DMS53 (cell line): Measurements from ENCODE around the gene MEGF8.

Experiments used
- DNase-seq: peaks from one replicate; lab custom pipeline; 2025; lab: John Stamatoyannopoulos, UW

MEGF8 gene

DNA sequence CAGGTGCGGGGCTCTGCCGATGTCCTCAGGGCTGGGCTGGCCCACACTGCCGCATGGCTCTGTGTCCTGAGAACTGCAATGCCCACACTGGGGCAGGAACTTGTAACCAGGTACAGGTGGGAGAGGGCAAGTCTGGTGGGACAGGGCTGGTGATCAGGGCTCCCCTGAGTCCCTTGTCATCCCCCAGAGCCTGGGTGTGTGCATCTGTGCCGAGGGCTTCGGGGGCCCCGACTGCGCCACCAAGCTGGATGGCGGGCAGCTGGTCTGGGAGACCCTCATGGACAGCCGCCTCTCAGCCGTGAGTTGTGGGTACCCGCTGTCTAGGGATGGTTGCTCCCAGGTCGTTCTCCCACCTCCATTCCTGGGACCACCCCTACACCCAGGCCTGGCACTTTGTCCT is 30.5 kb downstream of the MEGF8 start:
- DNase-seq: no peak

- DNase-seq: no peak
Observed at GRCh38 chr19:42356686-42357085, 31.3 kb downstream of the MEGF8 start.

GRCh38 chr19:42357290-42357689 is 31.9 kb downstream of the MEGF8 start:
- DNase-seq: no peak

GRCh38 chr19:42360787-42361544 is 35.5 kb downstream of the MEGF8 start:
- no peak for DNase-seq

DNA sequence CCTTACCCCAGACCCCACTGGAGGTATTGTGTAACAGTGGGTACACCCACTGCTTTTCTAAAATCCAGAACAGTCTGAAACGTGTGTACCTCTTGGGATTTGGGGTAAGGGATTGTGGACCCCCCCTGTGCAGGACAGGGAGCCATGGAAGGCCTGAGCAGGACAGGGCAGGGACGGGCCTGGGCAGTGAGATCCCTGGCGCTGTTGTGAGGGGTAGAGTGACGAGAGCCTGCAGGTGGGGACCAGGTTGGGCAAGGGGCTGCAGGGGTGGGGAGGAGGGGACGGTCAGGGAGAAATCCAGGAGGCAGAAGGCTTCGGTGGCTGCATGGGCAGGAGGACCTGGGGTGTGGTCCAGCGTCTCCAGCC is 36.1 kb downstream of the MEGF8 start:
- DNase-seq: no peak

DNA sequence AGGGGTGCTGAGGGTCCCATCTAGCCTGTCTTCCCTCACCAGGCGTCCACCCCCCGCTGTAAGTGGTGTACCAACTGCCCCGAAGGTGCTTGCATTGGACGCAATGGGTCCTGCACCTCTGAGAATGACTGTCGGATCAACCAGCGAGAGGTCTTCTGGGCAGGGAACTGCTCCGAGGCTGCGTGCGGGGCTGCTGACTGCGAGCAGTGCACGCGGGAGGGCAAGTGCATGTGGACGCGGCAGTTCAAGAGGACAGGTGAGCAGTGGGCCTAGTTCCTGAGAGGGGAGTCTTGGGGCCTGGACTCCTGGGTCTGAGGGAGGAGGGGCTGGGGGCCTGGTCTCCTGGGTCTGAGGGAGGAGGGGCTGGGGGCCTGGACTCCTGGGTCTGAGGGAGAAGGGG is 36.9 kb downstream of the MEGF8 start:
- DNase-seq: no peak

DNA sequence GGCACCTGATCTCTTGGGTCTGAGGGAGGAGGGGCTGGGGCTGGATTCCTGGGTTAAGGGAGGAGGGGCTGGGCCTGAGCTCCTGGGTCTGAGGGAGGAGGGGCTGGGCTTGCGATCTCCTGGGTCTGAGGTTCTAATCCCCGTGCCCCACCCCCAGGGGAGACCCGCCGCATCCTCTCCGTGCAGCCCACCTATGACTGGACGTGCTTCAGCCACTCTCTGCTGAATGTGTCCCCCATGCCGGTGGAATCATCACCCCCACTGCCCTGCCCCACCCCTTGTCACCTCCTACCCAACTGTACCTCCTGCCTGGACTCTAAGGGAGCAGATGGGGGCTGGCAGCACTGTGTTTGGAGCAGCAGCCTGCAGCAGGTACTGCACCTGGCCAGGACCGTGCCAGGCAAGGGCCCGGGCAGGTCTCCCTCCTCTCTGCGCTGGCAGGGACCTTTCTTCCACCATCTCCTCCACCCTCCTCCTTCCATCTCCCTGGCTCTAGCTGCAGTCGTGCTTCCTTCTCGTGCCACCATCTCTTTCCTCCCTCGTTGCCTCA is 37.5 kb downstream of the MEGF8 start:
- DNase-seq: no peak

GRCh38 chr19:42363614-42364346 is 38.3 kb downstream of the MEGF8 start:
- DNase-seq: peak; percentile 55

GRCh38 chr19:42366673-42367072 is 41.2 kb downstream of the MEGF8 start:
- DNase-seq: no peak

DNA sequence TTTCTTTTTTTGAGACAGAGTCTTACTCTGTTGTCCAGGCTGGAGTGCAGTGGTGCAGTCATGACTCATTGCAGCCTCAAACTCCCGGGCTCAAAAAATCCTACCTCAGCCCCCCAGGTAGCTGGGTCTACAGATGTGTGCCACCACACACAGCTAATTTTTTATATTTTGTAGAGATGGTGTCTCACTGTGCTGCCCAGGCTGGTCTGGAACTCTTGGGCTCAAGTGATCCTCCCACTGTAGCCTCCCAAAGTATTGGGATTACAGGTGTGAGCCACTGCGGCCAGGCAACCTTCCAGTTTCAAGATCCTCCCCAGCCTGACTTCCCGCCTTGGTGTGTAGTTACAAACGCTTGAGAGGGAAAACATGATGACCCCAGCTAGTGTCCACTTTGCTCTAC is 42.5 kb downstream of the MEGF8 start:
- no peak for DNase-seq

DNA sequence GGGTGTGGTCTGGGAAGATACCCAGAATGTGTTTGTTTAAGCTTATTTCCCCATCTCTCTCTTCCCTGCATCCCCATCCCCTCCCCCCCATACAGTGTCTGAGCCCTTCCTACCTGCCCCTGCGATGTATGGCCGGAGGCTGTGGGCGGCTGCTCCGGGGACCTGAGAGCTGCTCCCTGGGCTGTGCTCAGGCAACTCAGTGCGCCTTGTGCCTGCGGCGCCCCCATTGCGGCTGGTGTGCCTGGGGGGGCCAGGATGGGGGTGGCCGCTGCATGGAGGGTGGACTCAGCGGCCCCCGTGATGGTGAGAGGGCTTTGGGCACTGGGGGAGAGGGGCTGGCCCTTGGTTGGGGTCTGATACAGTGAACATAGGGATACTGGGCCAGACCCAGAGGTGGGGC is 42.9 kb downstream of the MEGF8 start:
- no peak for DNase-seq

DNA sequence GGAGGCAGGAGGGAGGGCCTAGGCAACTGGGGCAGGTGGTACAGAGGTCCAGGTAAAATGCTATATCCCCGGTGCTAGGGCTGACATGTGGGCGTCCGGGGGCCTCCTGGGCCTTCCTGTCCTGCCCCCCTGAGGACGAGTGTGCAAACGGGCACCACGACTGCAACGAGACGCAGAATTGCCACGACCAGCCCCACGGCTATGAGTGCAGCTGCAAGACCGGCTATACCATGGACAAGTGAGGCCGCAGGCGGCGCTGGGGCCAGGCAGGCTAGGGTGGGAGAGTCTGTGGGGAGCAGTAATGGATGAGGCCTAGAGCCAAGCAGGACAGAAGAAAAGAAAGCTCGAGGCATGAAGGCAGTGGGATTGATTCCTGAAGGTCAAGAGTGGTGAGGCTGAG is 43.3 kb downstream of the MEGF8 start:
- no peak for DNase-seq

DNA sequence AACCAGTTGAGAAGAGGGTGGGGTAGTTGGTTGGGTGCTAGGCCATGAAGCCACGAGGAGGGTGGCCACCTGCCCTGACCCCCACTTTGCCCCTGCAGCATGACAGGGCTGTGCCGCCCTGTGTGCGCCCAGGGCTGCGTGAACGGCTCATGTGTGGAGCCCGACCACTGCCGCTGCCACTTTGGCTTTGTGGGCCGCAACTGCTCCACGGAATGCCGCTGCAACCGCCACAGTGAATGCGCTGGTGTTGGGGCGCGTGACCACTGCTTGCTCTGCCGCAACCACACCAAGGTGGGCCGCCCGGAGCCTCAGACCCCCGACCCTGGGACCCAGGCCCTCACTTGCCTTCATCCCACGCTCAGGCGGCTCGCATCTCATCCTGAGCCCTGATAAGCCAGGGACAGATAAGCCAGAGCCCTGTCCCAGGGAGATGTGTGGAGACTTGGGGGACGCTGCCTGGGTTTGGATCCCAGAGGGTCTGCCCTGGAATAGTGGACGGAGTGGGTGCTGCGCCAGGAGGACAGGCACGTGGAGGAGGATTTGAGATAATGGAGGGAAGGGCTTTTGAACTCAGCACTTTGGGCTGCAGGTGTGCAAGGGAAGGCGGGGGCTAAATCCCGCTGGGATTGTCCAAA is 44.1 kb downstream of the MEGF8 start:
- DNase-seq: no peak

GRCh38 chr19:42370068-42370520 is 44.7 kb downstream of the MEGF8 start:
- peak; percentile 27 for DNase-seq

DNA sequence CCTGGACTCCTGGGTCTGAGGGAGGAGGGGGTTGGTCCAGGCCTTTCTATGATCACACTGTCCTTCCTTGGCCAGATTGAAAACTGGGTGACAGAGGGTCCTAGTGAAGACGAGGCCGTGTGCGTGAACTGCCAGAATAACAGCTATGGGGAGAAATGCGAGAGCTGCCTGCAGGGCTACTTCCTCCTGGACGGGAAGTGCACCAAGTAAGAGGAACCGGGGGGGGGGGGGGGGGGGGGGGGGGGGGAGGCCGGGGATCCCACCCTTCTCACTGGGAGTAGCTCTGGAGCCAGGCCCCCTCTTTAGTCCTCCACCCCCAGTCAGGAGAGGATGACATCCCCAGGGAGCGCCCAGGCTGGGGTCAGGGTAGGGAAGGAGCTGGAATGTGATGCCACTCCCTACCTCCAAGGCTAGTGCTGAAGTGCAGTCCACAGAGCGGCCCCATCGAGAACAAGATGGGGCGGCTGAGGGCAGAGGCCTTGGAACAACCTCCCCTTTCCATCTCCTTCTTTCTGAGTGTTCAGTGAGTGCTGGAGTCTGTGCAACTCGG is 45.3 kb downstream of the MEGF8 start:
- DNase-seq: no peak

DNA sequence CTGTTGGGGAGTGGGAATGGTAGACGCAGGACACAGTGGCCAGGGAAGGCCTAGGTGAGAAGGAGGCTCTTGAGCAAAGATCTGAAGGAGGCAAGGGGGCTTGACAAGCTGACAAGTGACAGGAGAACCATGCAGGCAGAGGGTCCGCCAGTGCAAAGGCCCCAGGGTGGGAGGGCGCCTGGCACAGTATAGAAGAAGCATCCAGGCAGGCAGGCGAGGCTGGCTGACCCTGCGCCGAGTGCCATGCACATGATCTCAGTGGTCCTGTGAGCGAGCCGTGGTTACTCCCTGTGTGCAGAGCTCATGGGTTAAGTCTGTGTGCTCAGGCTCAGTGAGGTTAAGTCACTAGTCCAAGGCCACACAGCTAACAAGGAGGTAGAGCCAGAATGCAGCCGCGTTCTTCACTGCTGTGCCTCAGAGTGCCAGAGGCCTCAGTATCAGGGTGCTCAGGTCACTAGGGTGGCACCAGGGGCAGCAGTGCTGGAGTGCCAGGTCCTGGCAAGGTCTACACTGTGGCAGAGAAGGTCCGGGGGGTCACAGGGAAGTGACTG is 49.5 kb downstream of the MEGF8 start:
- DNase-seq: no peak

DNA sequence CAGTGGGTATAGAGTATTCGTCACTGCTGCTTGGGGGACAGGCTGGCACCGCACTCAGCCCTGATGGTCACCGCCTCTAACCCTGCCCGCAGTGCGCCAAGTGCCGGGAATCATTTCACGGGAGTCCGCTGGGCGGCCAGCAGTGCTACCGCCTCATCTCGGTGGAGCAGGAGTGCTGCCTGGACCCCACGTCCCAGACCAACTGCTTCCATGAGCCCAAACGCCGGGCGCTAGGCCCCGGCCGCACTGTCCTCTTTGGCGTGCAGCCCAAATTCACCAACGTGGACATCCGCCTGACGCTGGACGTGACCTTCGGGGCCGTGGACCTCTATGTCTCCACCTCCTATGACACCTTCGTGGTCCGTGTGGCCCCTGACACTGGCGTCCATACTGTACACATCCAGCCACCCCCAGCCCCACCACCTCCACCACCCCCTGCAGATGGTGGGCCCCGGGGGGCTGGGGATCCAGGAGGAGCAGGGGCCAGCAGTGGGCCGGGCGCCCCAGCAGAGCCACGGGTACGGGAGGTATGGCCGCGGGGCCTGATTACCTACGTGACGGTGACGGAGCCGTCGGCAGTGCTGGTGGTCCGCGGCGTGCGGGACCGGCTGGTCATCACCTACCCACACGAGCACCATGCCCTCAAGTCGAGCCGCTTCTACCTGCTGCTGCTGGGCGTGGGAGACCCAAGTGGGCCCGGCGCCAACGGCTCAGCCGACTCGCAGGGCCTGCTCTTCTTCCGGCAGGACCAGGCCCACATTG is 50.2 kb downstream of the MEGF8 start:
- no peak for DNase-seq

DNA sequence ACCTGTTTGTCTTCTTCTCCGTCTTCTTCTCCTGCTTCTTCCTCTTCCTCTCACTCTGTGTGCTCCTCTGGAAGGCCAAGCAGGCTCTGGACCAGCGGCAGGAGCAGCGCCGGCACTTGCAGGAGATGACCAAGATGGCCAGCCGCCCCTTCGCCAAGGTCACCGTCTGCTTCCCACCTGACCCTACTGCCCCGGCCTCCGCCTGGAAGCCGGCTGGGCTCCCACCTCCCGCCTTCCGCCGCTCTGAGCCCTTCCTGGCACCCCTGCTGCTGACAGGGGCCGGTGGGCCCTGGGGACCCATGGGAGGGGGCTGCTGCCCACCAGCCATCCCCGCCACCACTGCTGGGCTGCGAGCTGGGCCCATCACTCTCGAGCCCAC is 50.7 kb downstream of the MEGF8 start:
- no peak for DNase-seq

DNA sequence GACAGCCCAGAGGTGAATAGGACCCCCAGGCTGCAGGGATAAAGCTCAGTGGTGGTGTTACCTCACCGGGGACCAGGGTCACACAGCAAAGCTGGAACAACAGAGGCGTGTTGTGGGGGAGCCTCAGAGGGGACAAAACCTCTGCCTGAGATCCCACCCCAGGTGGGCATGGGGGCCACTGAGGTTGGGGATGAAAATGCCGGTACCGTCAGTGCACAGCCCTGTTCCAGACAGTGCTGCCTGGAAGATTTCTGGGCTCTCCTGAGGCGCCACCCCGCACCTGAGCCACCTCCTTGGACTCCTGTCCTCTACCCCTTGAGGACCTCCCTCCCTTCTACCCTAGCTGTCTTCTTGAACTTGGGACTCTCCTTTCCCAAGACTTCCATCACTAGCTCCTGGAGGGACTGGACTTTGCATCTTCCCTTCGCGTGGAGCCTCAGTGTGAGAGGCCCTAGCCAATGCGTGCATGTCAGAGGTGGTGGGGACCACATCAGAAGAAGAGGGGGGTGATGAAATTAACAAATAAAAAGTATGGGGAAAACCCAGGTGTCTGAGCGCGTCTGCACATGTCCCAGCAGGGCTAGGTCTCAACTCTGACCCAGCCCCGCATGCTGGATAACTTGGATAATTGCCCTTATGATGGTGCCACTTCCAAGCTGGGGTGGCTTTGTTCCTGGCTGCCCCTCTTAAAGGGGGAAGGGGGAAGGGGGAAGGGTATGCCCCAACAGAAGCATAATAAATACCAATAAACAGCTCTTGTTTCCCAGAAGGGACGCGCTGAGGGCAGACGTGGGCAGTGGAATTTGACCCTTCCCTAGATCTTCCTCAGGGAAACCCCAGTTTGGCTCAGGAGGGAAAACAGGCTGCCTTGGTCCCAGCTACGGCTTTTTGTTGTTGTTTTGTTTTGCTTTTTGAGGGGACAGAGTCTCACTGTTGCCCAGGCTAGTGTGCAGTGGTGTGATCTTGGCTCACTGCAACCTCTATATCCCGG is 53.1 kb downstream of the MEGF8 start:
- DNase-seq: no peak

- peak; percentile 44 for DNase-seq
Observed at GRCh38 chr19:42380155-42380554, 54.7 kb downstream of the MEGF8 start.
